HepG2 (cell line): ENCODE results near the gene KLHL21.

Source experiments
- ATF3 ChIP-seq: sonication (generic); formaldehyde crosslinking; IDR thresholded peaks from 2 replicates; pipeline ENCODE4 v1.4.0; 2020; ENCODE audit warnings: missing genetic modification reagents
- EP300 ChIP-seq, 3 experiments: sonication (generic) in 1 of 3; formaldehyde crosslinking in 1 of 3; IDR thresholded peaks; 2 replicates each; pipeline versions ENCODE4 v1.5.1 to v1.6.1; 2011 to 2020; ENCODE audit warnings: low read depth in 2 of 3, low read length in 2 of 3, borderline replicate concordance in 1 of 3, improper control_type of control experiment in 1 of 3, mild to moderate bottlenecking in 1 of 3, missing genetic modification reagents in 1 of 3, moderate library complexity in 1 of 3
- HDAC2 ChIP-seq: sonication (generic); formaldehyde crosslinking; IDR thresholded peaks from 2 replicates; pipeline ENCODE4 v1.4.0; 2020; ENCODE audit warnings: missing genetic modification reagents
- HNRNPH1 ChIP-seq: fragments of 200-400 bp; formaldehyde crosslinking; optimal IDR thresholded peaks from 2 replicates; pipeline ENCODE3; 2017; ENCODE audit warnings: mild to moderate bottlenecking, low read depth, low read length
- JUNB ChIP-seq: sonication (generic); formaldehyde crosslinking; IDR thresholded peaks from 2 replicates; pipeline ENCODE4 v1.8.0; 2022; ENCODE audit warnings: missing genetic modification reagents, mild to moderate bottlenecking, borderline replicate concordance
- MAX ChIP-seq: IDR thresholded peaks from 2 replicates; pipeline ENCODE4 v1.6.1; 2012; ENCODE audit warnings: inconsistent platforms
- PATZ1 ChIP-seq: sonication (generic); formaldehyde crosslinking; IDR thresholded peaks from 2 replicates; pipeline ENCODE4 v1.4.0; 2020; ENCODE audit warnings: missing genetic modification reagents
- POLR2A ChIP-seq, 2 experiments: IDR thresholded peaks; 2 replicates each; pipeline ENCODE4 v1.6.1; 2011; ENCODE audit warnings: low read depth in 2 of 2, low read length in 2 of 2, mild to moderate bottlenecking in 1 of 2, moderate library complexity in 1 of 2; ENCODE audit not compliant: insufficient read depth in 1 of 2
- RARA ChIP-seq: IDR thresholded peaks from 2 replicates; pipeline ENCODE4 v1.6.1; 2016; ENCODE audit warnings: missing genetic modification reagents, missing compliant biosample characterization
- SMYD3 ChIP-seq: sonication (generic); formaldehyde crosslinking; IDR thresholded peaks from 2 replicates; pipeline ENCODE4 v1.8.1; 2023; ENCODE audit warnings: mild to moderate bottlenecking, missing genetic modification reagents
- SOX6 ChIP-seq, 2 experiments: fragments of 450-650 bp in 1 of 2; sonication (generic) in 1 of 2; formaldehyde crosslinking in 1 of 2; IDR thresholded peaks; 2 replicates each; pipeline versions ENCODE4 v1.4.0 to v1.6.1; 2017 to 2020; ENCODE audit warnings: antibody characterized with exemption in 1 of 2, mild to moderate bottlenecking in 1 of 2, missing genetic modification reagents in 1 of 2
- THAP8 ChIP-seq: sonication (generic); formaldehyde crosslinking; IDR thresholded peaks from 2 replicates; pipeline ENCODE4 v1.5.1; 2020; ENCODE audit warnings: missing genetic modification reagents, mild to moderate bottlenecking, borderline replicate concordance
- ZNF335 ChIP-seq: sonication (generic); formaldehyde crosslinking; IDR thresholded peaks from 2 replicates; pipeline ENCODE4 v1.4.0; 2020; ENCODE audit warnings: missing genetic modification reagents

GRCh38 chr1:6592441-6592840 is 10.2 kb downstream of the KLHL21 start:
- TF ChIP-seq THAP8 (CRISPR knock-in tag) (no peak), SOX6 (IDR thresholded peaks at IDR 0.05) (no peak), SOX6 (CRISPR knock-in tag; IDR thresholded peaks at IDR 0.05) (no peak), RARA (no peak), PATZ1 (no peak), EP300 (IDR thresholded peaks at IDR 0.05; ENCODE audit: low read depth in 2 of 2, low read length in 2 of 2) (no peak), EP300 (CRISPR knock-in tag; IDR thresholded peaks at IDR 0.05; ENCODE audit: borderline replicate concordance) (no peak), ATF3 (CRISPR knock-in tag) (no peak), HDAC2 (no peak), POLR2A (IDR thresholded peaks at IDR 0.05; ENCODE audit: insufficient read depth in 1 of 2, low read depth in 2 of 2, low read length in 2 of 2) (no peak; a peak in 1 of 4 replicates), ZNF335 (CRISPR knock-in tag) (no peak), MAX (no peak), JUNB (CRISPR knock-in tag) (no peak), HNRNPH1 (no peak), SMYD3 (CRISPR knock-in tag) (no peak)
